Measurements from ENCODE around the gene BPIFB1.

DNA sequence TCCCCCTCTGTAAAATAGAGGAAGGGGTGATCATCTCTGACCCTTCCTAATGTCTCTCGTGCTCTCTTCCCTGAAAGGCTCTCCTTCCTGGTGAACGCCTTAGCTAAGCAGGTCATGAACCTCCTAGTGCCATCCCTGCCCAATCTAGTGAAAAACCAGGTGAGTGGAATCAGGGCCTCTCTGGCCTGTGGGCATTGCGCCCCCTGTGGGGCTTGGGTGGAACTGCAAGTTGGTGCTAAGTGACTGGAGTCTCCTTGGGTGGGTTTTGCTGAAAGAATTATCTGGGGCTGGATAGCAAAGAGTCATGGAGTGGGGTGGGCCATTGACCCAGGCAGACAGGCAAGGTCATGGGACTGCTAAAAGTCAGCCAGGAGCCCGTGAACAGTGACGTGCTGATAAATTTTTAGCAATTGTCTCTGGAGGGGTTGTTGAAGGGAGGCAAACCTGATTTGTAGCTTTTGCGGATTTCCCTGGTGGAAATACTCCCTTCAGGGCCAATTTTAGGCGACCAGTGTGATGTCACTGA lies 8.9 kb downstream of the BPIFB1 start:
- TF ChIP-seq FOXM1 (IDR thresholded peaks at IDR 0.05; ENCODE audit: borderline replicate concordance) (no peak), SUZ12 (IDR thresholded peaks at IDR 0.05) (no peak), L3MBTL2 (conservative IDR thresholded peaks at IDR 0.05) (no peak), FOXA1 (IDR thresholded peaks at IDR 0.05) (no peak), CTBP1 (IDR thresholded peaks at IDR 0.05; ENCODE audit: borderline replicate concordance) (no peak), TARDBP (IDR thresholded peaks at IDR 0.05) (no peak), FOXK2 (IDR thresholded peaks at IDR 0.05) (no peak), SP1 (IDR thresholded peaks at IDR 0.05) (no peak)

Data from HEK293T (cell line).